ENCODE measurements around the gene EFCAB6.

GRCh38 chr22:43754176-43754575, 57.9 kb downstream of the EFCAB6 start:
- TF ChIP-seq CREB1 (CRISPR knock-in tag; IDR thresholded peaks at IDR 0.05) (no peak), ZNF232 (CRISPR knock-in tag; IDR thresholded peaks at IDR 0.05) (no peak), E2F1 (CRISPR knock-in tag; IDR thresholded peaks at IDR 0.05) (no peak), ZNF219 (CRISPR knock-in tag; IDR thresholded peaks at IDR 0.05; ENCODE audit: borderline replicate concordance) (no peak), FOXK1 (CRISPR knock-in tag; IDR thresholded peaks at IDR 0.05) (no peak), FOXJ3 (CRISPR knock-in tag; IDR thresholded peaks at IDR 0.05; ENCODE audit: borderline replicate concordance) (no peak), JUN (CRISPR knock-in tag; IDR thresholded peaks at IDR 0.05) (no peak), SP1 (CRISPR knock-in tag; conservative IDR thresholded peaks at IDR 0.05) (no peak), ZNF416 (CRISPR knock-in tag; IDR thresholded peaks at IDR 0.05) (no peak), FOXP1 (CRISPR knock-in tag; IDR thresholded peaks at IDR 0.05; ENCODE audit: borderline replicate concordance) (no peak), TEAD4 (CRISPR knock-in tag; IDR thresholded peaks at IDR 0.05) (no peak)
- TF ChIP-seq, protein P1, sequence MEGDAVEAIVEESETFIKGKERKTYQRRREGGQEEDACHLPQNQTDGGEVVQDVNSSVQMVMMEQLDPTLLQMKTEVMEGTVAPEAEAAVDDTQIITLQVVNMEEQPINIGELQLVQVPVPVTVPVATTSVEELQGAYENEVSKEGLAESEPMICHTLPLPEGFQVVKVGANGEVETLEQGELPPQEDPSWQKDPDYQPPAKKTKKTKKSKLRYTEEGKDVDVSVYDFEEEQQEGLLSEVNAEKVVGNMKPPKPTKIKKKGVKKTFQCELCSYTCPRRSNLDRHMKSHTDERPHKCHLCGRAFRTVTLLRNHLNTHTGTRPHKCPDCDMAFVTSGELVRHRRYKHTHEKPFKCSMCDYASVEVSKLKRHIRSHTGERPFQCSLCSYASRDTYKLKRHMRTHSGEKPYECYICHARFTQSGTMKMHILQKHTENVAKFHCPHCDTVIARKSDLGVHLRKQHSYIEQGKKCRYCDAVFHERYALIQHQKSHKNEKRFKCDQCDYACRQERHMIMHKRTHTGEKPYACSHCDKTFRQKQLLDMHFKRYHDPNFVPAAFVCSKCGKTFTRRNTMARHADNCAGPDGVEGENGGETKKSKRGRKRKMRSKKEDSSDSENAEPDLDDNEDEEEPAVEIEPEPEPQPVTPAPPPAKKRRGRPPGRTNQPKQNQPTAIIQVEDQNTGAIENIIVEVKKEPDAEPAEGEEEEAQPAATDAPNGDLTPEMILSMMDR (IDR thresholded peaks at IDR 0.05), result no peak
- TF ChIP-seq, protein P2, sequence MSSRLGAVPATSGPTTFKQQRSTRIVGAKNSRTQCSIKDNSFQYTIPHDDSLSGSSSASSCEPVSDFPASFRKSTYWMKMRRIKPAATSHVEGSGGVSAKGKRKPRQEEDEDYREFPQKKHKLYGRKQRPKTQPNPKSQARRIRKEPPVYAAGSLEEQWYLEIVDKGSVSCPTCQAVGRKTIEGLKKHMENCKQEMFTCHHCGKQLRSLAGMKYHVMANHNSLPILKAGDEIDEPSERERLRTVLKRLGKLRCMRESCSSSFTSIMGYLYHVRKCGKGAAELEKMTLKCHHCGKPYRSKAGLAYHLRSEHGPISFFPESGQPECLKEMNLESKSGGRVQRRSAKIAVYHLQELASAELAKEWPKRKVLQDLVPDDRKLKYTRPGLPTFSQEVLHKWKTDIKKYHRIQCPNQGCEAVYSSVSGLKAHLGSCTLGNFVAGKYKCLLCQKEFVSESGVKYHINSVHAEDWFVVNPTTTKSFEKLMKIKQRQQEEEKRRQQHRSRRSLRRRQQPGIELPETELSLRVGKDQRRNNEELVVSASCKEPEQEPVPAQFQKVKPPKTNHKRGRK (CRISPR knock-in tag; IDR thresholded peaks at IDR 0.05; ENCODE audit: borderline replicate concordance), result no peak
- TF ChIP-seq, protein P3, sequence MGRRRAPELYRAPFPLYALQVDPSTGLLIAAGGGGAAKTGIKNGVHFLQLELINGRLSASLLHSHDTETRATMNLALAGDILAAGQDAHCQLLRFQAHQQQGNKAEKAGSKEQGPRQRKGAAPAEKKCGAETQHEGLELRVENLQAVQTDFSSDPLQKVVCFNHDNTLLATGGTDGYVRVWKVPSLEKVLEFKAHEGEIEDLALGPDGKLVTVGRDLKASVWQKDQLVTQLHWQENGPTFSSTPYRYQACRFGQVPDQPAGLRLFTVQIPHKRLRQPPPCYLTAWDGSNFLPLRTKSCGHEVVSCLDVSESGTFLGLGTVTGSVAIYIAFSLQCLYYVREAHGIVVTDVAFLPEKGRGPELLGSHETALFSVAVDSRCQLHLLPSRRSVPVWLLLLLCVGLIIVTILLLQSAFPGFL (CRISPR knock-in tag; IDR thresholded peaks at IDR 0.05; ENCODE audit: borderline replicate concordance), result no peak
